HG03521 (cell line): Measurements from ENCODE around the gene LDLRAD3.

Source experiments
- ATAC-seq: cut with Tn5 transposase; IDR thresholded peaks from one replicate; pipeline ENCODE4 v1.9.1; 2021; ENCODE audit warnings: mild to moderate bottlenecking, moderate library complexity; ENCODE audit not compliant: unreplicated experiment

Gene LDLRAD3

DNA sequence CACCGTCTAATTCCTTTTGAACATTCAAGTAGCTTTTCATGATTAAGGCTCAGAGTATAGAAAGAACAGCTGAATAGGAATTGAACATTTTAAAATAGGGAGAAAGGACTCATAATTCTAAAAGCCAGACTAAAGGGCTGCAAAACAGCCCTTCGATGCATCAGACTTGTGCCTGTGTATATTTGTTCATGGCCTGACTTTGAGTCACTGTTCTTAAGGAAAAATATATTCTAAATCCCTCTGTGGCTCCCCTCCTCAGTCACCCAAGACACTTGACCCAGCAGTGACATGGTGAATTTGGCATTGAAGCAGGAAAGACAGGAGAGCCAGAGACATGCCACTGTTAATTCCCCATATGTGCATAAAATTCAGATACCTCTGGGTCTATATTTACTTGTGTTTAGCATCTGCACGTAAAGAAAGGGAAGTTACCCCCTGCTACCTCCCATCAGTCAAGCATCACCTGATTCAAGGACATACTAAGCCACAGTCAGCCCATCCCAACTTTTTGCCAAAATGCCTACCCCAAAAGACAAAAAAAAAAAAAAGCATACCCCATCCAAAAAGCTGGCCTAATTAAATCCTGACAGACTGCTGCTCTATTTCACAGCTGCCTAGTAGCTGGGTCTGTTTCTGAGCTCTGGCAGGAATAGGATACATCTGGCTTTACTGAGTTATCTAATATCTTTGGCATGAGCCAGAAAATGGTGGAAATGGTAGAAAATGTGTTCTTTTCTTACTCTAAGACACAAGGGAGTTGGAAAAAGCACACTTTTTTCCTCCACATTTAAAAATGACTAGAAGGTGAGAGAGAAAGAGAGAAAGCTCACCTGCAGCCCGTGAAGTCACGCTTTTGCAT is 251.9 kb downstream of the LDLRAD3 start:
- ATAC-seq = no peak

DNA sequence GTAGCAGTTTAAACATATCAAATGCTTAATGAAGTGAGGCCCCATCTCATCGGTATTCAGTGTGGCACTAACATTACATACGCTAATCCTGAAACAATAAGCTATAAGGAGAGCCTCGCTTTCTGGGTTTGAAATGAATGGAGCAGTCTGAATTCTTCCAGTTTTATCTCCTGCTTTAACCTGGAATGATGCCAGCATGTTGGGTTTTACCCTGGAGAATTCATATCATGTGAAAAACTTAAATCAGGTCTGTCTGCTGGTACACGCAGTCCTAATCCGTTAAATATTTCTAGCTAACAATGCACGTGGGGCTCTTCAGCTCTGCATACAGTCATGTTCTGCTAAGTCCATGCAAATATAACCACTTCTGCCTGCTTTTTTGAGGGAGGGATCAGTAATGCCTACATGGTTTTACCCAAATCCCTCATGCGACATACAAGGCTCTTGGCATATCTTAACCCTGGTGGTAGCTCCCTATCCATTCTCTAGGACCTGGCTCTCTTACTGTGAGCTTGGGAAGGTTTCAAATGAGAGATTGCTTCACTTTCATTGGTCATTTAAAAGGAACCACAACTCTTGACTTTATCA is 252.6 kb downstream of the LDLRAD3 start:
- no peak for ATAC-seq

DNA sequence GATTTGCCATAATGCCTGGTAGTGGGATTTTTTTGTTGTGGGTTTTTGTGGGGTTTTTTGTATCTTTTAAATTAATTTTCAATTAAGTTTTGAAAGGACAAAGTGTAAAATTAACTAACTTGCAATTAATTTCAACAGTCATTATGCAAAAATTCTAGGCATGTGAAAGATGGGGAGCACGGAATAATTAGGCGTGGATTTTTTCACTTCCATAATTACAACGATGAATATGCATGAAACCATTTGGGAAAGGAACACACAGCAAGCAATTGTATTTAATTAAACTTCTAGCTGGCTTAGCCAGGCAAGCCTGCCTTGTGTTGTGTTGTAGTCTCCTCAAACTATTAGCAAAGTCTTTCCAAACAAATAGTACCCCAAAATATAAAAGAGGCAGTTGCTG is 257.5 kb downstream of the LDLRAD3 start:
- no peak for ATAC-seq

DNA sequence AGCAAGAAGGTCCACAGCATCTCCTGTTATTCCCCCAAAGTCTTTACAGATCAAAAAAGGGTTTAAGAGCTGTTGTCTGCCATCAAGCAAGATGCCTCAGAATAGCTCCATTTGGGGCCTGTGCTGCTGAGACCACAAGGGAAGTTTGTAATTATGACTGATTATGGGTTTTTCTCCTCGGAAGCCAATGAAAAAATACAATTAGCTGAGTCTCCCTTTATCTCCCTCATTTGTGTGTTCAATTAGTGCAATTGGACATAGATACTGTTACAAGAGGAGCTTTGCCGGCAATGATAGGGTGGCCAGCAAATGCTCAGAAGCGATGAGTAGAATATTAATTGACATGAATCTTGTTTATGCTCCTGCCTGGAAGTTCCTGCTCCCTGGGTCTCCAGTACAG is 261.7 kb downstream of the LDLRAD3 start:
- ATAC-seq = no peak

DNA sequence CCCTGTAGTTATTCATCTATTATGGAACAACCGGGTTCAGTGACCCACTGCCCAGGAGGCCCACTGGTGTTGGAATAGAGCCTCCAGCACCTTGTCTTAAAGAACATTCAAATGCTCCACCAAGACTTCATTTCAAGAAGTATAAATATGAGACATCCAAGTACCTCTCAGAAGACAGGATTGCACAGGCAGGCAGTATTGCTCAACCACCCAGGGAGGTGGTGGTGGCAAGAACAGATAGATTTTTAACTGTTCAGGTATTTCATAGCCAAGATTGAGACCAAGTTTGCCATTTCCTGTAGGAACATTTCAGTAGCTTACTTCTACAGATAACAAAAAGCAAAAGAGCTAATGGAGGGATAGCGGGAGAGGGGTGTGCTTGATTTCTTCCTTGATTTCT is 266.7 kb downstream of the LDLRAD3 start:
- ATAC-seq = no peak

DNA sequence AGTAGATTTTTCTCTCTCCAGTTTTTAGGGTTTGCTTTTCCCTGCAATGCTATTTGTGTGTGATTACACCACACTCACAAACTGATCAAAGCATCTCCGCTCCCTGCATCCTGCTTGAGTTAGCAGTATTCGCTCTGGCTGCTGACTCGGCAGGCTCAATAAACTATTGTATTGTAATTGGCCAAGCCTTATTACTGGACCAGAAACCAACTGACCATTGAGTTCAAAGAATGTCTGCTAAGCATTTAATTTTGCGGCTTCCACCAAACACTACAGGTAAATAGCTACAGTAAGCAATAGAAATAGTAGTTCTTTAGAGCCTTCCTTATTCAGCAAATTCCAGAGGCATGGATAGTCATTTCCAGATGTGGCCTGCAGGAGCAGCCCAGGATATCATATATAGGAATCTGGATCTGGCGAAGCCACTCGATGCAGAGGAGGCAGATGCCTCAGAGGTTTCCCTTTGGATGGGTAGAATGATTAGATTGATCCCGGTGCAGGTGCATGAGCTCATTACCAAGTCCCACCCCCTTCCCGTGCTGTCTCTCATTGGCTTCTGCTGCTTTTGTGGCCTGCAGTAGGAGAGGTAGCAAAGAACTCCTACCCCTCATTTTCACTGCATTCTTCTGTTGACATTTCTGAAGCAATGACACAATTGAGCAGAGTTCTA is 268.0 kb downstream of the LDLRAD3 start:
- no peak for ATAC-seq

DNA sequence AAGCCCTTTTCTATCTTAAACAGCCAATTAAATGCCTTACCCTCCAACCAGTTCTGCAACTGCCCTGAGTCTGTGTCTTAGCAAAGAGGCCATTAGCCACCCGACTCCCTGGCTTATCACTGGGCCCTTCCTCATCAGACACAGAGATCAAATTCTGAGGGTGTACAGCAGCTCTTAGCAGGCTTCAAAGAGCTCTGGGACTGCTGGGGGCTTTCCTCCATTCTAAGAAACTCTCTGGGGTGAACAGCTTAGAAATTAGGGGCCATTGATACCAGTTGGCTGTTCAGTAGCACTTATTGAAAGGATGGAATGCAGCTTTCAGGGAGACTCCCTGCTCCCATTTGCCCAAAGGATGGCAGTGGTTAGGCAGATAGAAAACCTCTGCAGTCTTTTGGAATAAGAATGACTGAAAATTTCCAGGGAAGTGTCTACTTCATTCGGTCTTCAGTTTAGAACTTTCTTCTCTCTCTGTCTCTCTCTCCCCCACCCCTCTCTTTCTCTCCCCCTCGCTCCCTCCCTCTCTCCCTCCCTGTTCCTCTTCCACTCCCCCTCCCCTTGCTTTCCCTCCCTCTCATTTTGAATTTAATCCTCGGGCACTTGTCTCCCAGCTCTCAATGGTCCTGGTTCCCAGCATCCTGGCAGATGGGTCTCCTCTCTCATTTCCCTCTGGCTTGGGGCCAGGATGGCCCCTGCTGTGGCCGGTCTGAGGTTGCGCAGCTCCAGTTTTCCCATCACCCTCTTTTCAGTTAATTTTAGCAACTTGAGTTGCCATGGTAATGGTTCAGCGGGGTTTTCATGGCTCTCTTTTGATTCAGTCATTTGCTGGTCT is 268.9 kb downstream of the LDLRAD3 start:
- no peak for ATAC-seq

DNA sequence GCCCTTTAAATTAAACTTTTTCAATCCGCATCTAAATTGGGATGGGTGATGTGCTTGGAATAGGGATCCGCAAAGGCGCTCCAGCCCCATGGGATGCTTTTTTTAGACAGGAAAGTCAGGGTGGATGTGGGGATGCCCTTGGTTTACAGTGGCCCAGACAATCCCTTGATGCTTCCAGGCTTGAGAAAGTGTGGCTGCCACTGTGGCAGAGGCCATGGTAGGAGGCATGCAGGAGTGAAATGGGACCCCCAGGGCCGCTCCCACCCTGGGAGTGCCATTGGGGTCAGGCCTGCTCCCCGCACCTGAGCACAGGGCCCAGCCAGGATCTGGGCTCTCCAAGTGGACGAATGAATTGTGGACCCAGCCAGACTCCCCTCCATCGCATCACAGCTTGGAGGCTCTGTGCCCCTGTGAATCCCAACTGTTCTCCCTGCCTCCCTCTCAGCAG is 269.6 kb downstream of the LDLRAD3 start:
- ATAC-seq = no peak

DNA sequence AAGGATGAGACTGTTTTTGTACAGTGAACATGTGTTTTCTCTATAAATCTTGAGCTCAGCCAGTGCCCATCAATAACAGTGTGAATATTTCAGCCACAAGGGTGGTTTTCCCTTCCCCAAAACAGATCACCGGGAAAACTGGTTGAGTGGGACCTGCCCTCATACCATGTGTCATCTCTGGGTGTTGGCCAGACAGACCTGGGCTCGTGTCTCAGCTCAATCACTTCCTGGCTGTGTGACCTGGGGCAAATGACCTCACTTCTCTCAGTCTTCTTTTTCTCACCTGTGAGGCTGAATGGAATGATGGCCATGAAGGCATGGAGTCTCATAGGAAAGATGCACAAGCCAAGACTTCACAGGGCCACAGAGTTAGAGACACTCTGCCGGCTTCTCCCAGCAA is 270.6 kb downstream of the LDLRAD3 start:
- ATAC-seq = no peak

DNA sequence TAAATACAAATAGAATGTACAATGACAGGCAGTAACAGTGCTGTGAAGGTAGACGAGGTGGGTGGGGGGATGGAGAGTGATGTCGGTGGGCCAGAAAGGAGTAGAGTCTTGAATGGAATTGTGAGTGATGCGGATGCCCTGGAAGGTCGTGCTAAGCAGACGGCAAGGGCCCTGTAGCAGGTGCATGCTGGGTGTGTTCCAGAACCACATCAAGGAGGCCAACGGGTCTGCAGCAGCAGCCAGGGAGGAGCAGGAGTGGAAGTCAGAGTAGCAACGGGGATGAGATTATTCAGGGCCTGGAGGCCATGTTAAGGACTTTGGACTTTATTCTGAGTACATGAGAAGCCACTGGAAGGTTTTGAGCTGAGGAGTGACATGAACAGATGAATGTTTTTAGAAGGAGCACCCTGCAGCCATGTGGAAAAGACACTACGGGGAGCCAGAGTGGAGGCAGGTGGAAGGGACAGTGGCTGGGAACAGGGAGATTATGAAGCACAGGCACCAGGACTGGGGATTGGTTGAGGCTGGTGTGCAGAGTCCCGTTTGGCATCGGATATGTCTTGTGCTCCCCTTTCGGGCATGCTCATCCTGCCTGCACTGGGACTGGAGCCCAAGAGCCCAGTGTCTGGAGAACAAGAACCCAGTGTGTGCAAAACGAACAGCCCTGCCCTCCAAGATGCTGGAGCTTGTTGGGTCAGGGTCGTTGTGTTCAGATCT is 271.3 kb downstream of the LDLRAD3 start:
- no peak for ATAC-seq

DNA sequence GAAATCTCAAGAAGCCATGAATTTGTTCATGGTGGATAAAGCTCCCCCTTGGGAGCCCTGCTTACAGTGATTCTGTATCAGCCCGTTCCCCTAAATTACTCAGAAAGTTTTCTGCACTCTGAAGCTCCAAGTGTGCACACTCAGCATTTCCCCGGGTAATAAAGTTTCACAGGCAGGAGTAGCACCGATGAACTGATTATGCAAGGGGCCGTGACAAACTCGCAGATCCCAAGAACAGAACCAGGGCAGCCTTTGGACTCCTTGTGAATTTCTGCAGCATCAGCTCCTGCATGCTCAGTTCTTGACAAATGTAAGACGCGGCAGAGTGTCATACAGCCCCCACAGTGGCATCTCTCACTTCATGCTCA is 271.8 kb downstream of the LDLRAD3 start:
- no peak for ATAC-seq

DNA sequence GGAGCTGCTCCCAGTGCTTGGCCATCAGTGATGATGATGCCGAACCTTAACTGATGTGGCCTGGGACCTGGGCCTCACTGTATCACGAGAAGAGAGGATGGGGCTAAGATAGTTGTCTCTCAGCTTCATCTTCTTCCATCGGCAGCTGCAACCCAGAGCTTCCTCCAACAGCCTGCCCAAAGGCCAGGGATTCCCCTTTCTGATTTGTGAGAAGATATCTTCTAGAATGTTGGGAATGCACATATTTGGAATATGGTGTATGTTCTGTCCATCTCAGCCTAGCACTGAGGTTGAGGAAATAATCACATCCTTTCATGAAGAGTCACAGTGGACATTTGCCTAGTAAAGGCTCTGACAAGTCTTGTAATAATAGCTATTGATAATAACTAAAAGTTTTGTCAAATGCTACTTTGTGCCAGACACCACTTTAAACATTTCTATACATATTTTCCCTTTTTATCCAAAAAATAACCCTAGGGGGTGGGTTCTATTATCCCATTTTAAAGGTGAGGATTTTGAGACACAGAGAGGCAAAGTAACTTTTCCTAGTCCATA is 272.3 kb downstream of the LDLRAD3 start:
- ATAC-seq = no peak

DNA sequence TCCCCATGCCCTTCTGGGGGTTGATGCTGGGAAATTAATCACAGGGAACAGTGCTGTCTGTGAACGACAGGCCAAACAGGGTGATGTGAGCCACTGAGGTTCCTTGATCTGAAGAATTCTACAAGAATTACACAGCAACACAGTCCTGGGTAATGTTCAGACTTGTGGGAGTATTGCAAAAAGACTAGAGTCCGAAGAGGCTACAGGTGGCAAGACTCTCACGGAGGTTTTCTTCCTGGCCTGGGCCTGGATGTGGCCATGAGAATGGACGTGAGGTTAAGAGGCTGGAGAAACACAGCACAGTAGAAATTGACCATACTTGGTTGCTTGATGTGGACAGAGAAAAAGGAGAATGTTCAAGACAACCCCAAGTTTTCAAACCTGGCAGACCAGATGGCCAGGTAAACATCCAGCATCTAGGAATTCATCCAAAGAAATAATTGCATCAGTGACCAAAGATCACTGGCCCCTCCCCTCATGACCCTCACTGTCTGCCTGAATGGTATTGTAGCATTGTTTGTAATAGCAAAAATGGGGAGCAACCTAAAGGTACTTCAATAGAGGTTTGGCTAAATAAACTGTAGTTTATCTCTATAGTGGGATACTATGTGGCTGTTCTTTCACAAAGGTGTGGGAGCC is 274.5 kb downstream of the LDLRAD3 start:
- ATAC-seq = no peak

DNA sequence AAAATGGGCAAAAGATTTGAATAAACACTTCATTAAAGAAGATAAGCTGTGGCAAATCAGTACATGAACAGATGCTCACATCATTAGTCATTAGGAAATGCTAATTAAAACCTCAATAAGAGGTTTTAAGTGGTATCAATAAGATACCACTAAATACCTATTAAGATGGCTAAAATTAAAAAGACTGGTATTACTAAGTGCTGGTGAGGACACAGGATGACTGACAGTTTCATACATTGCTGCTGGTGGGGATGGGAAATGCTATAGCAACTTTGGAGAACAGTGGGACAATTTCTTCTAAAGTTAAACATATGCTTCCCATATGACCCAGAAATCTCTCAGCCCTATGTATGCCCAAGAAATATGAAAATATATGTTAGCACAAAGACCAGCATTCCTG is 276.1 kb downstream of the LDLRAD3 start:
- ATAC-seq = no peak

DNA sequence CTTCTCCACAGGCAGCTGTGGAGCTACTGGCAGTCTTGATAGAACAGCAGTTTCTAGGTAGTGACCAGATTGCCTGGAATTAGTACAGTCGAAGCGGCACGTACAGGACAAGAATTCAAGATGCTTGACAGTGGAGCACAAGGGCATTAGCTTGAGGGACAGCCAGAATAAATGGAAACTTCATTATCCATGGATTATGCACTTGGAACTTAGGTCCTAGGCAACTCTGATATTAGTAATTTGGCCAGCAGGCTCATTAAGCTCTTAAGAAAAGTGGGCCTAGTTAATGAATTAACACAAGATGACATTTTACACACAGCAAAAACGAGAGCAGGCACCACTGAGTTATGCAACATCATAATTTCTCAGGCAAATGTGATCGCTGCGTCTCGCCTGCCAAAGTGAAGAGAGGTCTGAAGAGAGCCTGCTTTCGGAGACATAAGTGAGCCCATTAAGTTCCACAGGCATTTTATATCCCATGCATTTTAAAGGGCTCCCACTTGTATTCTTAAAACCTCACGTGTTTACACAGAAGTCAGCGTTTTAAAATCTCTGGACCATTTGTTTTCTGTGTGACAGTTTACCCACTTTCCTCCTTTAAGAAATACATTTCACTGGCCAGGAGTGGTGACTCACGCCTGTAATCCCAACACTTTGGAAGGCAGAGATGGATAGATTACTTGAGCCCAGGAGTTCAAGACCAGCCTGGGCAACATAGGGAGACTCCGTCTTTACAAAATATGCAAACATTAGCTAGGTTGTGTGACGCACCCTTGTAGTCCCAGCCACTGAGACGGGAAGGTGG is 279.2 kb downstream of the LDLRAD3 start:
- no peak for ATAC-seq

DNA sequence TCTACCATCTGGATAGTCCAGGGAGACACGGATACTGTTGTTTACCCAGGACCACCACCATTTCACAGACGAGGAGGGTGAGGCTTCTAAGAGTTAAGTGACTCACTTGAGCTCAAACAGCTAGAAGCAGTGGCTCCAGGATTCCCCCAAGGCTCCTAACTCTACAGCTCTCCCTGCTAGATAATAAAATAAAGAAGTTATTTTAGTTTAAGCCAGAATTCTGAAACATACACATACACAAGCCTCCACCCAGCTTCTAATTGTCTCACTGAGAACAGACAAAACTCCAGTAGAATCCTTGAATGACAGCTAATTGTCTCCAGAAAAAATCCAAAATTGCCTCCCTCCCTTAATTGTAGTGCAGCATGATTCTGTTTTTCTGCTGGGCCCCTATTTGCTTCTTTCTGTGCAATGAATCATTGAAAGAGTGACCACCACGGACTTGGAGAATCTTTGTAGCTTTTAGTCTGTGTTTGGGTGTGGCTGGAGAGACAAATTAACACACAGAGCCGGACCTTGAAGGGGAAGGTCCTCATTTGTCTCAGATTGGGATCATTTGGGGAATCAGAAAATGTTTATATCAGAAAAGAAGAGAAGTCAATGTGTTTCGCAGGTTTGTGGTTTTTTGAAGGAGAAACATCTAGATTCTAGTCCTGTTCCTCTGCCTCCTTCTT is 280.5 kb downstream of the LDLRAD3 start:
- ATAC-seq = no peak

DNA sequence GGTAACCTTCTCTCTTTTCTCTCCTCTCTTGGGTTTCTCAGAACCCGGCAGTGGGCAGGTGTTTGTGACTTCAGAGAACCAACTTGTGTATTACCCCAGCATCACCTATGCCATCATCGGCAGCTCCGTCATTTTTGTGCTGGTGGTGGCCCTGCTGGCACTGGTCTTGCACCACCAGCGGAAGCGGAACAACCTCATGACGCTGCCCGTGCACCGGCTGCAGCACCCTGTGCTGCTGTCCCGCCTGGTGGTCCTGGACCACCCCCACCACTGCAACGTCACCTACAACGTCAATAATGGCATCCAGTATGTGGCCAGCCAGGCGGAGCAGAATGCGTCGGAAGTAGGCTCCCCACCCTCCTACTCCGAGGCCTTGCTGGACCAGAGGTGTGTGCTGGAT is 283.2 kb downstream of the LDLRAD3 start:
- no peak for ATAC-seq

DNA sequence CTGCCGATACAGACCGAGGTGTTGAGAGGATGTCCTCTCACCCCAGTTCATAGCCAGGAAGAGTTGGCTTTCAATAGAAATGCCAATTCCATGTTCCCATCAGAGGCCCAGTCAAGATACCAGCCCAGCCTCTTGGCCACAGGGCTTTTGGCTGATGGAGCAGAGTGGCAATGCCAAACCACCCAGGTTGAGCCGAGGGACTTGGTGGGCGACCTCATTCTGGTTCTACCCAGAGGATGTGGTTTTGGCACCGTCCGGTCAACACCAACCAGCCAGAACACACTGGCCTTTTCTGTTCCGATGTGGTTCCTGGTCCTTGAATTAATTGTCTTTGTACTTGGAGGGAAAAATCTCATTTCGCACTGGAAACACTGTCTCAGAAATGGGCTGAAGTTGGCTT is 284.8 kb downstream of the LDLRAD3 start:
- no peak for ATAC-seq
